Measurements from ENCODE around the gene PRKAG2.
A peak's percentile ranks its signal among the peaks of the same experiment; 100 is the strongest.

Gene PRKAG2

DNA sequence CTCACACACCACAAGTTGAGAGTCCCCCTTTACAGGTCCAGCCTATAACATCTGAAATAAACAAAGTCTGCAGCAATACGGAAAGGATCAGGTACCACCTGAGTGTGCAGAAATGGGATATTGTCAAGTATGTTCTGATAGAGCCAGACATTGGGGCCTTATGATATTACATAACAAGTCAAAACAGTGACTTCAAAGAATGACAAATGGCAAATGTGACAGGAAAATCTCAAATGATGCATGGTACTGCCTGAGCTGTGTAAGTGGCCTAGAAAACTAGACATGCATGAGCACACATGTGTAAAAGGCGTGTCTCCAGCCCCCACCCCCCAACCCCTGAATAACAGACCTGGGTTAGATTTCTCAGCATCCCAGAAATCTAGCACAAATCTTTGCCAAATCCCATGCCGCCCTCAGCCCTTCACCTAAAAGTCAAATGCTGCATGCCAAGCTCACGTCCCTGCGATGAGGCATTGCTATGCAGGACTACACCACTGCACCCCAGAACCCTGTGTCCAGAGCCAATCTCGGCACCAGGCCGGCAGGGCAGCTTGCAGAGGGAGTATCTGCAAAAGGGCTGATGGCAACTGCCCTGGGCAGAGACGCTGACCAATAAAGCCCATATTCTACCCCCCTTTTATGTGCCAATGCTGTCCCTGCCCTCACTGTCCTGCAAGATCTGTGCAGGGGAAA, 58.8 kb downstream of the PRKAG2 start:
- H3K4me3 ChIP-seq (ENCODE audit: low read length): no peak overlapping the region
- no peaks in the 10 kb centered on the region for H3K36me3 ChIP-seq (ENCODE audit: control insufficient read depth, insufficient read depth, low read length, severe bottlenecking)
- H3K27me3 ChIP-seq (replicated peaks; ENCODE audit: control insufficient read depth, insufficient read depth, low read length): peaks cover 50% of the 10 kb centered on the region
- no peak overlapping the region for H3K9ac ChIP-seq (ENCODE audit: low read length)
- DNase-seq (ENCODE audit: low read depth): no peak
- H3K9me3 ChIP-seq (ENCODE audit: control insufficient read depth, low read length): no peaks in the 10 kb centered on the region
- H3K4me1 ChIP-seq (ENCODE audit: control insufficient read depth, insufficient read depth, low read length): no peaks in the 10 kb centered on the region

- Histone ChIP-seq H3K4me3 (ENCODE audit: low read length) (no peak overlapping the region), H3K27me3 (replicated peaks; ENCODE audit: control insufficient read depth, insufficient read depth, low read length) (peaks cover 50% of the 10 kb centered on the region), H3K36me3 (ENCODE audit: control insufficient read depth, insufficient read depth, low read length, severe bottlenecking) (no peaks in the 10 kb centered on the region), H3K9ac (ENCODE audit: low read length) (no peak overlapping the region), H3K4me1 (ENCODE audit: control insufficient read depth, insufficient read depth, low read length) (no peaks in the 10 kb centered on the region), H3K9me3 (ENCODE audit: control insufficient read depth, low read length) (no peaks in the 10 kb centered on the region)
- DNase-seq (ENCODE audit: low read depth): no peak
Measured at GRCh38 chr7:151817315-151817690, 59.6 kb downstream of the PRKAG2 start.

GRCh38 chr7:151816562-151817314, 60.2 kb downstream of the PRKAG2 start:
- no peak for DNase-seq (ENCODE audit: low read depth)
- Histone ChIP-seq H3K27me3 (replicated peaks; ENCODE audit: control insufficient read depth, insufficient read depth, low read length) (peaks cover 50% of the 10 kb centered on the region), H3K9me3 (ENCODE audit: control insufficient read depth, low read length) (no peaks in the 10 kb centered on the region), H3K4me1 (ENCODE audit: control insufficient read depth, insufficient read depth, low read length) (no peaks in the 10 kb centered on the region), H3K4me3 (ENCODE audit: low read length) (no peak overlapping the region), H3K36me3 (ENCODE audit: control insufficient read depth, insufficient read depth, low read length, severe bottlenecking) (no peaks in the 10 kb centered on the region), H3K9ac (ENCODE audit: low read length) (no peak overlapping the region)

DNA sequence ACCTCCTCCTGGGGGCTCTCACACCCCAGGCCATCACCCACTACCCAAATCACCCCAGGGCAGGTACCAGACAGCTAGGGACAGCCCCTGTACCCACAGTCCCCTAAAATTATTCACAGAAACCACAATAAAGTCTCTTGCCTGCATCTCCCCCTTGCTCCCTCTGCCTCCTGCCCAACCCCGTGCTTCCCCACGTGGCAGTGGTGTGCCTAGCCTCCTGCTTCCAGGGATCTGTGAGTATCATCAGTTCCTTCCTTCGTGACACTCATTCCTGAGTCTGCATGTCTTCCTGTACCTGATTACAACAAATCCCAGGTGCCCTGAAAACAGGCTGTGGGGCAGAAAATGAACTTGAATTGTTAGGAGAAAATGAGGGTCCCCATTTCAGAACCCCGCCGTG, 61.5 kb downstream of the PRKAG2 start:
- Histone ChIP-seq H3K4me3 (ENCODE audit: low read length) (no peak overlapping the region), H3K27me3 (replicated peaks; ENCODE audit: control insufficient read depth, insufficient read depth, low read length) (peaks cover 57% of the 10 kb centered on the region), H3K9me3 (ENCODE audit: control insufficient read depth, low read length) (no peaks in the 10 kb centered on the region), H3K36me3 (ENCODE audit: control insufficient read depth, insufficient read depth, low read length, severe bottlenecking) (no peaks in the 10 kb centered on the region), H3K9ac (ENCODE audit: low read length) (no peak overlapping the region), H3K4me1 (ENCODE audit: control insufficient read depth, insufficient read depth, low read length) (no peaks in the 10 kb centered on the region)
- DNase-seq (ENCODE audit: low read depth): no peak

DNA sequence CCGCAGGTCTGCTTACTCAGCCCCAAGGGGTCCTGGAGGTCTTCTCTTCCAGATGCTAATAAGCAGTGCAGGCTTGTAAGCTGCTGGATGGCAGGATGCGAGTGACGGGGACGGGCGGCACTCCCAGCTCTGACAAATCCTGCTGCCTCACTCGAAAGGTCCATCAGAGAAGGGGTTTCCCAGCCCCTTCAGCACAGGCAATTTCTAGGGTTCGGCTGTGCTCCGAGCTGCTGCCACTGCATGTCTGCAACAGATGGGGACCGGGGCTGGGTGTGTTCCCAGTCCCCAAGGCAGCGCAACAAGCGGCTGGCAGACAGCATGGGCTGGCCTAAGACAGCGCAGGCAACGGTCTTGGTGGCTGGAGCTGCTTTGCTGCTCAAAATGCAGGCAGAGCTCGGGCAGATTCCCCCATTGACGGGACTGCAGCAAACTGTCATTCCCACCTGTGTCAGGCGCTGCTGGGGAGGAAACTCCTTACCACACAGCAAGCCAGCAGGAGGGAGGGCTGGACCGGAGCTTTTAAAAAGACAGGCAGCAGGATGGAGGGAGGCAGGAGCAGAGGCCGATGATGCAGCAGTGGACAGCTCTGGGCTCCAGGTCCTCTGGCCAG, 62.4 kb downstream of the PRKAG2 start:
- no peaks in the 10 kb centered on the region for H3K9me3 ChIP-seq (ENCODE audit: control insufficient read depth, low read length)
- no peaks in the 10 kb centered on the region for H3K36me3 ChIP-seq (ENCODE audit: control insufficient read depth, insufficient read depth, low read length, severe bottlenecking)
- no peak overlapping the region for H3K9ac ChIP-seq (ENCODE audit: low read length)
- DNase-seq (ENCODE audit: low read depth): peak; percentile 20
- no peak overlapping the region for H3K4me3 ChIP-seq (ENCODE audit: low read length)
- H3K27me3 ChIP-seq (replicated peaks; ENCODE audit: control insufficient read depth, insufficient read depth, low read length): peaks cover 56% of the 10 kb centered on the region
- no peaks in the 10 kb centered on the region for H3K4me1 ChIP-seq (ENCODE audit: control insufficient read depth, insufficient read depth, low read length)

DNA sequence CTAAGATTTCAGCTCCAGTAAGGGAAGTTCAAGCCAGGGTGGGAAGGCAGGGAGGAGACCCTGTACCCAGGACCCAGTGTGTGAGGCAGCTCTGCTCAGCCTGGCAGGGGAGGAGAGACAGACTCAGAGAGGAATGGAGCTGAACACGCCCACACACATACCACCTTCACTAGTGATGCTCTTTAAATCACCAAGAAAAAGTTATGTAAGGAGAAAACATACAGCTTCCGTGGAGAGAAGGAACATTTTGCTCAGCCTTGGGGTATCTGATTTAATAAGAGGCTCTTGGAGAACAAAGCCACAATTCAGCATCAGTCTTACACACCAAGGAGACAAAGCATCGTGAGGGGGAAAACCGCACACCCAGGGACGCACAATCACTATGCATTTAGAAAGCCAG, 62.9 kb downstream of the PRKAG2 start:
- H3K36me3 ChIP-seq (ENCODE audit: control insufficient read depth, insufficient read depth, low read length, severe bottlenecking): no peaks in the 10 kb centered on the region
- no peaks in the 10 kb centered on the region for H3K4me1 ChIP-seq (ENCODE audit: control insufficient read depth, insufficient read depth, low read length)
- H3K4me3 ChIP-seq (ENCODE audit: low read length): no peak overlapping the region
- peak; percentile 19 for DNase-seq (ENCODE audit: low read depth)
- no peaks in the 10 kb centered on the region for H3K9me3 ChIP-seq (ENCODE audit: control insufficient read depth, low read length)
- peaks cover 53% of the 10 kb centered on the region for H3K27me3 ChIP-seq (replicated peaks; ENCODE audit: control insufficient read depth, insufficient read depth, low read length)
- H3K9ac ChIP-seq (ENCODE audit: low read length): no peak overlapping the region

- Histone ChIP-seq H3K36me3 (ENCODE audit: control insufficient read depth, insufficient read depth, low read length, severe bottlenecking) (no peaks in the 10 kb centered on the region), H3K9me3 (ENCODE audit: control insufficient read depth, low read length) (no peaks in the 10 kb centered on the region), H3K27me3 (replicated peaks; ENCODE audit: control insufficient read depth, insufficient read depth, low read length) (peaks cover 53% of the 10 kb centered on the region), H3K4me1 (ENCODE audit: control insufficient read depth, insufficient read depth, low read length) (no peaks in the 10 kb centered on the region), H3K9ac (ENCODE audit: low read length) (no peak overlapping the region), H3K4me3 (ENCODE audit: low read length) (no peak overlapping the region)
- no peak for DNase-seq (ENCODE audit: low read depth)
Measured at GRCh38 chr7:151813445-151813844, 63.5 kb downstream of the PRKAG2 start.

GRCh38 chr7:151812967-151813366, 63.9 kb downstream of the PRKAG2 start:
- H3K27me3 ChIP-seq (replicated peaks; ENCODE audit: control insufficient read depth, insufficient read depth, low read length): peaks cover 53% of the 10 kb centered on the region
- H3K4me3 ChIP-seq (ENCODE audit: low read length): no peak overlapping the region
- no peaks in the 10 kb centered on the region for H3K36me3 ChIP-seq (ENCODE audit: control insufficient read depth, insufficient read depth, low read length, severe bottlenecking)
- DNase-seq (ENCODE audit: low read depth): no peak
- H3K4me1 ChIP-seq (ENCODE audit: control insufficient read depth, insufficient read depth, low read length): no peaks in the 10 kb centered on the region
- no peaks in the 10 kb centered on the region for H3K9me3 ChIP-seq (ENCODE audit: control insufficient read depth, low read length)
- no peak overlapping the region for H3K9ac ChIP-seq (ENCODE audit: low read length)

DNA sequence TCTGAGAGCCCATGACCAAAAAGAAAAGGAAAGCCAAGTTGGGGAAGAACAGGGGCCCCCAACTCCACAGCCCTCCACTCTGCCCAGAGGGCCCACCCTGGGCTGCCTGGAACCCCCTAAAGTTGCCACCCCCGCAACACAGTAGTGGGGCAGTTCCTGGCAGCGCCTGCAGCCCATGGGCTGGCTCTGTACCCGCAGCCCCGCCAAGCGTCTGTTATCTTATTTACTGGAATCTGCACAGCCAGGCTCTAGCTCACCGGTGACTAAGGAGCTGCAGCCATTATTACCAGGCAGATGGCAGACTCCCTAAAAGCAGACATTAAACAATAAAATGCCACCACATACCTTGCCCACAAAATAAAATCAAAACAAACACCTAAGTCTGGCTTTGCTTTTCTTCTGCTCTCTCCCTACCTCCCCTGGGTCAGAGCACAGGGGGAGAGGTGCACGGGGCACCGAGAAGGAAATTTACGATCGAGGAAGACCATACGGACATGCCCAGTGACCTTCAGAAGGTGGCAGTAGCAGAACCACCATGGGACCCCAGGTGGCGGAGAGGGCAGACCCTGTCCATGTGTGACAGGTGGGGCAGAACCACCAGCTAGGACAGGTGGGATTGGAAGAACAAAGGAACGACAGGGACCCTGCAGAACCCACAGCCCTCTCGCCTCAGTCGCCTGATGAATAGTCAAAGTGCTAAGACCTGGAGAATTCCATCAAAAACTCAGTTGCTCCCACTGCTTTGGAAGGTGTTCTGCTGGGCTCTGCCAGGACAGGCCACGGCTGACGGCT, 66.3 kb downstream of the PRKAG2 start:
- Histone ChIP-seq H3K4me3 (ENCODE audit: low read length) (no peak overlapping the region), H3K36me3 (ENCODE audit: control insufficient read depth, insufficient read depth, low read length, severe bottlenecking) (no peaks in the 10 kb centered on the region), H3K9ac (ENCODE audit: low read length) (no peak overlapping the region), H3K27me3 (replicated peaks; ENCODE audit: control insufficient read depth, insufficient read depth, low read length) (peaks cover 44% of the 10 kb centered on the region), H3K4me1 (ENCODE audit: control insufficient read depth, insufficient read depth, low read length) (no peaks in the 10 kb centered on the region), H3K9me3 (ENCODE audit: control insufficient read depth, low read length) (no peaks in the 10 kb centered on the region)
- DNase-seq (ENCODE audit: low read depth): no peak

DNA sequence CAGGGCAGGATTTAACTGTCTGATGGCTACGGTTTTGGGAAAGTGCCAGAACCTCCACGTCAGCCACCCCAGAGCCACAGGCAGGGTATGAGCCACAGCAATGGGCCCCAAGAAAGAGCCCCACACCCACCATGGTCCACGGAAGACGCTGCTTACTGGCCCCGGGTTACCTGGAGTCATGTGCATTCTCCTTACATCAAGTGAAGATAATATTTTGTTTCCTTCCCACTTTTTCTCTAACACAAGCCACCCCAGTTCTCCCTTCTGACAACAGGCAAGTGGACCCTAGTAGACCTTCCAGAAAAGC, 67.1 kb downstream of the PRKAG2 start:
- Histone ChIP-seq H3K9me3 (ENCODE audit: control insufficient read depth, low read length) (peaks cover 5% of the 10 kb centered on the region), H3K27me3 (replicated peaks; ENCODE audit: control insufficient read depth, insufficient read depth, low read length) (peaks cover 36% of the 10 kb centered on the region), H3K9ac (ENCODE audit: low read length) (no peak overlapping the region), H3K4me3 (ENCODE audit: low read length) (no peak overlapping the region), H3K4me1 (ENCODE audit: control insufficient read depth, insufficient read depth, low read length) (no peaks in the 10 kb centered on the region), H3K36me3 (ENCODE audit: control insufficient read depth, insufficient read depth, low read length, severe bottlenecking) (no peaks in the 10 kb centered on the region)
- DNase-seq (ENCODE audit: low read depth): no peak
